ENCODE measurements around the gene NT5DC1.

GRCh38 chr6:116084284-116084683, 16.4 kb upstream of the NT5DC1 start:
- TF ChIP-seq CTCF (IDR thresholded peaks at IDR 0.05 in 4 of 5, conservative IDR thresholded peaks at IDR 0.05 in 1 of 5) (no peak), POLR2A (IDR thresholded peaks at IDR 0.05) (no peak)
